ENCODE results near the gene TRAK2. TPM values are rescaled to one million over a fixed set of nuclear protein-coding genes. Genes with fewer than 3 reads are reported as not detected.
"Not testable (repeated sequence)": the region's sequence is repeated elsewhere in the genome, so short reads cannot be mapped to it uniquely, and the experiment has no call there.

Gene TRAK2, protein sequence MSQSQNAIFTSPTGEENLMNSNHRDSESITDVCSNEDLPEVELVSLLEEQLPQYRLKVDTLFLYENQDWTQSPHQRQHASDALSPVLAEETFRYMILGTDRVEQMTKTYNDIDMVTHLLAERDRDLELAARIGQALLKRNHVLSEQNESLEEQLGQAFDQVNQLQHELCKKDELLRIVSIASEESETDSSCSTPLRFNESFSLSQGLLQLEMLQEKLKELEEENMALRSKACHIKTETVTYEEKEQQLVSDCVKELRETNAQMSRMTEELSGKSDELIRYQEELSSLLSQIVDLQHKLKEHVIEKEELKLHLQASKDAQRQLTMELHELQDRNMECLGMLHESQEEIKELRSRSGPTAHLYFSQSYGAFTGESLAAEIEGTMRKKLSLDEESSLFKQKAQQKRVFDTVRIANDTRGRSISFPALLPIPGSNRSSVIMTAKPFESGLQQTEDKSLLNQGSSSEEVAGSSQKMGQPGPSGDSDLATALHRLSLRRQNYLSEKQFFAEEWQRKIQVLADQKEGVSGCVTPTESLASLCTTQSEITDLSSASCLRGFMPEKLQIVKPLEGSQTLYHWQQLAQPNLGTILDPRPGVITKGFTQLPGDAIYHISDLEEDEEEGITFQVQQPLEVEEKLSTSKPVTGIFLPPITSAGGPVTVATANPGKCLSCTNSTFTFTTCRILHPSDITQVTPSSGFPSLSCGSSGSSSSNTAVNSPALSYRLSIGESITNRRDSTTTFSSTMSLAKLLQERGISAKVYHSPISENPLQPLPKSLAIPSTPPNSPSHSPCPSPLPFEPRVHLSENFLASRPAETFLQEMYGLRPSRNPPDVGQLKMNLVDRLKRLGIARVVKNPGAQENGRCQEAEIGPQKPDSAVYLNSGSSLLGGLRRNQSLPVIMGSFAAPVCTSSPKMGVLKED
- total RNA-seq, result 10 to 100 TPM; 23.2 to 27.0 TPM

DNA sequence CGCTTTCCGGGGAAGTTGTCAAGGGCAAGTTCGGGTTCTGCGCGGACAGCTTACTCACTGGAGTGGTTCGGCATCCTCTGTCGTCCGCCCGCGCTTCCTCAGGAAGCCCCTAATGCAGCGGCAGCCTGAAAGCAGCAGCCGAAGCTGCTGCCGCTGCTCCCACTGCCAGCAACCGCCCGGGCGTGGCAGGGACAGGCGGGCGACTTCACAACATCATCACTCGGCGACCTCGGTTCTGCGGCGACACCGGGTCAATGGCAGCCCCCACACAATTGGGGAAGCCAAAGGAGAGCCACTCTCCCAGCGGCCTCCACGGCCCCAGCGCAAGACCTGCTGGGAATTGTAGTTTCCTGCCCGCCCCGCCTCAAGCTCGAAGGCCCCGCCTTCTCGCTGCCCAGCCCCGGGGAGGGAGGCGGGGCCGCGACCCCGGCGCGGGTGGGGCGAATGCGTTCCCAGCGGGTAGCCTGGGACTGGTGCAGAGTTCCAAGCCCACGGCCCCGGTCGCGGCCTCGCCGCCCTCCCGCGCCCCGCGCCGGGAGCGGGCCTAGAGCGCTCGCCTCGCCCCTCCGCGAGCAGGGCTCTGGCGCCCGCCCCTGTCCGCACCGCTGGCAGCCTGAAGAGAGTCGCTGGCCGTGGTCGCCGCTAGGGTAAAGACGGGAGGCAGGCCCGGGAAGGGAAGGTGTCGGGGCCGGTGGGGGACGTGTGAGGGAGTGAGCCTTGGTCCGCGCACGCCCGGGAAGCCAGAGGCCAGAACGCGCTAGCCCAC is at the start of gene TRAK2, which contains the start of gene STRADB:
Gene TRAK2 (minus strand): TSS at position 167 of the 766 bp plus-strand sequence. CDS start 30,951 bp downstream, outside the sequence.
Gene STRADB (plus strand): TSS at position 449 of the 766 bp plus-strand sequence. CDS start 3,101 bp downstream, outside the sequence.
- peaks cover 31% of the 10 kb centered on the region for H3K36me3 Mint-ChIP-seq (ENCODE audit: low read depth)
- no peaks in the 10 kb centered on the region for H3K27me3 Mint-ChIP-seq
- H3K9me3 Mint-ChIP-seq, result no peaks in the 10 kb centered on the region
- H3K4me3 Mint-ChIP-seq, result peak within 1 kb of the TSS; percentile 98
- H3K4me1 Mint-ChIP-seq, result peaks cover 23% of the 10 kb centered on the region
- peak within 1 kb of the TSS; percentile 95 for H3K27ac Mint-ChIP-seq
- peak; percentile 90 for ATAC-seq (replicated peaks)

DNA sequence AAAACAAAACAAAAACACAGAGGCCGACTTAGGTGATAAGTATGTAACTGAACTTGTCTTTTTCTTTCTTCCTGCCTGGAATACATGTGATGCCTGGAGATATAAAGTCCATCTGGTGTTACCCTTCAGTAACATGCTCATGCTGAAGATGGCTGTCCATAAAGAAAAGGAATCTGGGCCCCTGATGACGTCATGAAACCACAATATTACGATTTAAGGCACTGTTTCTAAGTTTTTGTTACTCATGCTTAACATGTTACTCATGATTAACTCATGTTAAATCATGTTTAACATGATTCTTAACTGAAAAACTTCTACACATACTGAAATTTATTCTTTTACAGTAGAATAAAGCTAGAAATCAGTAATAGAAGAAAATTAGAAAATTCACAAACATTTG is 49.3 kb upstream of the TRAK2 start:
- Mint-ChIP-seq H3K27me3 (peaks cover 4% of the 10 kb centered on the region), H3K27ac (no peak overlapping the region), H3K36me3 (ENCODE audit: low read depth) (no peaks in the 10 kb centered on the region), H3K4me1 (no peaks in the 10 kb centered on the region), H3K9me3 (peaks cover 8% of the 10 kb centered on the region), H3K4me3 (no peak overlapping the region)
- ATAC-seq (replicated peaks), result no peak

DNA sequence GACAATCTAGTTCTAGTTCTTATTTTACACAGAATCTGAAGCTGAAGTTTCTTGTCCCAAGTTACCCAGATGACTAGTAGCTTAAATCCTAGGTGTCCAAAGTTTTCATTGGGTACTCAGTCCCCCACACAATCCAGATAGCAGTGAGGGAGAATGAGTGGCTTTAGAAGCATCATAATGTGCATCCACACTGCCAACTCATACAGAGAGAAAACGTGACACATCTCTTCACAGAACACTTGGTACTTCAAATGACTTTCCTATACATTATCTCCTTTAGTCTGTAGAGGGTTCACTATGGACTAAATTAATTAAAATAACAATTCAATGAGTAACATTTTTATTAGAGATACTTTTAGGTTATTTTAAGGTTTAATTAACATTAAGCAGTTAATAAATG is 45.5 kb upstream of the TRAK2 start:
- peak; percentile 69 for ATAC-seq (replicated peaks)
- H3K27me3 Mint-ChIP-seq, result peaks cover 8% of the 10 kb centered on the region
- H3K27ac Mint-ChIP-seq, result no peak overlapping the region
- no peaks in the 10 kb centered on the region for H3K4me1 Mint-ChIP-seq
- H3K9me3 Mint-ChIP-seq, result no peaks in the 10 kb centered on the region
- H3K4me3 Mint-ChIP-seq, result no peak overlapping the region
- H3K36me3 Mint-ChIP-seq (ENCODE audit: low read depth), result no peaks in the 10 kb centered on the region

DNA sequence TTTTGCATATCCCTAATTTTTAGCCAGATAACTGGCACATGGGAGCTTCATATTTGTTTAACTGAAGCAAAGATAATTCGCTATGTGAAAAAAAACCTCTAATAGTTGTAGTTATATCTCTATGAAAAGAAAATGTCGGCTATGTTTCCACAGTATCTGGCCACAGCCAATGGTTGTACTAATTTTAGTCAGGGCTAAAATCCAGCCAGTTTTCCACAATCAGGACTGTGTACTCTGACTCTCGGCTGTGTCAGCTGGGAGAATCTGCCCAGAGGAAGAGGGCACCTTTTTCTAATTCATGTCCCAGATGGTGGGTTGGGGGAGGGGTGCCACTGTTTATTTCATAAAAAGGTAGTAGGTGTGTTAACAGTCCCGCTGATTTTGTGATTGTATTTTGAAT is 39.0 kb upstream of the TRAK2 start:
- Mint-ChIP-seq H3K4me1 (no peaks in the 10 kb centered on the region), H3K4me3 (no peak overlapping the region), H3K27me3 (peaks cover 3% of the 10 kb centered on the region), H3K36me3 (ENCODE audit: low read depth) (no peaks in the 10 kb centered on the region), H3K9me3 (no peaks in the 10 kb centered on the region), H3K27ac (no peak overlapping the region)
- ATAC-seq (replicated peaks), result no peak

DNA sequence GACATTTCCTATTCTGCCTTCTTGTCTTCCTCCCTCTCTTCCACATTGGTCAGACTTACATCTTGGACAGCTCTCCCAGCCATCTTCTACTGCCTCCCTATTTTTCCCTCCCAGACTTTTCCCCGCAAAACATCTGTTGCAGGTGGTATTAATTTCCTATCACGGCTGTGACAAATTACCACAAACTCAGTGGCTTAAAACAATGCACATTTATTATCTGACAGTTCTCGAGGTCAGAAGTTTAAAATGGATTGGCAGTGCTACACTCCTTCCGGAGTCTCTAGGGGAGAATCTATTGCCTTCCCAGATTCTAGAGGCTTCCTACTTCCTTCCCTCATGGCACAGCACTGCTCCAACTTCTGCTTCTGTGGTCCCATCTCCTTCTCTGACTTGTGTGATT is 33.5 kb upstream of the TRAK2 start:
- H3K9me3 Mint-ChIP-seq, result no peaks in the 10 kb centered on the region
- H3K36me3 Mint-ChIP-seq (ENCODE audit: low read depth), result no peaks in the 10 kb centered on the region
- no peaks in the 10 kb centered on the region for H3K4me1 Mint-ChIP-seq
- no peaks in the 10 kb centered on the region for H3K27me3 Mint-ChIP-seq
- no peak overlapping the region for H3K27ac Mint-ChIP-seq
- no peak overlapping the region for H3K4me3 Mint-ChIP-seq
- ATAC-seq (replicated peaks), result no peak

DNA sequence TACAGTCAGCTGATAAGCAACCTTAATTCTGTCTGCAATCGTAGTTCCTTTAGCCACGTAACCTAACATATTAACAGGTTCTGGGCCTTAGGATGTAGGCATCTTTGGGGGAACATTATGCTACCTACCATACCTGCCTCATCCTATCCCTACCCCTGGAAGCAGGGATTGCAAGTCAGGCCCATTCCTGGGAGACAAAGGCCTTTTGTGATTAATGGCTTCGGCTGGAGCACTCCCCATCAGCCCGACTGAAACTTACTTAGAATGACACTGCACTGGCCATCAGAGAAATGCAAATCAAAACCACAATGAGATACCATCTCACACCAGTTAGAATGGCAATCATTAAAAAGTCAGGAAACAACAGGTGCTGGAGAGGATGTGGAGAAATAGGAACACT is 32.5 kb upstream of the TRAK2 start:
- not testable (repeated sequence) for H3K27ac Mint-ChIP-seq; H3K9me3 Mint-ChIP-seq; H3K27me3 Mint-ChIP-seq; H3K4me1 Mint-ChIP-seq; H3K36me3 Mint-ChIP-seq (ENCODE audit: low read depth); H3K4me3 Mint-ChIP-seq; ATAC-seq (replicated peaks)

DNA sequence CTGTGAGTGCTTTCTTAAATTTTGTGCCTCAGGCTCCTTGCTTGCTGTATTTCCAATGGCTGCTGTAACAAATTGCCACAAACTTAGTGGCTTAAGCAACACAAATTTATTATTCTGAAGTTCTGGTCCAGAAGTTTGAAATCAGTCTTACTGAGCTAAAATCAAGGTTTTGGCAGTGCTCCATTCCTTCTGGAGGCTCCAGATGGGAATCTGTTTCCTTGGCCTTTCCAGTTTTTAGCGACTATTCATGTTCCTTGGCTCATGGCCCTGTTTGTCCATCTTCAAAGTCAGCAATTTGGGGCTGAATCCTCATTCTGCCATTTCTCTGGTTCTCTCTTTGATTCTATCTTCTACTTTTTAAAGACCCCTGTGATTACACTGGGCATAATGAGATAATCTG is 32.1 kb upstream of the TRAK2 start:
- no peak for ATAC-seq (replicated peaks)
- Mint-ChIP-seq H3K36me3 (ENCODE audit: low read depth) (peaks cover 9% of the 10 kb centered on the region), H3K9me3 (no peaks in the 10 kb centered on the region), H3K4me3 (no peak overlapping the region), H3K27me3 (no peaks in the 10 kb centered on the region), H3K4me1 (no peaks in the 10 kb centered on the region), H3K27ac (no peak overlapping the region)

DNA sequence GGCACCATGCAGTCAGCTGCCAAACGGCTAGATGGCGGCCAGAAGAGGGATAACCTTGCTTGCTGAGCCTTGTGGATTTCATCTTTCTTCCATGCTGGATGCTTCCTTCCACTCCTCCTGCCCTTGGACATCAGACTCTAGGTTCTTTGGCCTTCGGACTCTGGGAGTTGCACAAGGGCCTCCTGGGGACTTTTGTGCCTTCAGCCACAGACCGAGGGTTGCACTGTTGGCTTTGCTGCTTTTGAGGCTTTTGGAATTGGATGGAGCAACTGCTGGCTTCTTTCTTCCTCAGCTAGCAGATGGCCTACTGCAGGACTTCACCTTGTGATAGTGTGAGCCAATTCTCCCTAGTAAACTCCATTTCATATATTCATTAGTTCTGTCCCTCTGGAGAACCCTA is 31.3 kb upstream of the TRAK2 start:
- Mint-ChIP-seq H3K4me1 (no peaks in the 10 kb centered on the region), H3K27me3 (no peaks in the 10 kb centered on the region), H3K9me3 (no peaks in the 10 kb centered on the region), H3K4me3 (no peak overlapping the region), H3K36me3 (ENCODE audit: low read depth) (peaks cover 11% of the 10 kb centered on the region), H3K27ac (no peak overlapping the region)
- ATAC-seq (replicated peaks), result no peak

DNA sequence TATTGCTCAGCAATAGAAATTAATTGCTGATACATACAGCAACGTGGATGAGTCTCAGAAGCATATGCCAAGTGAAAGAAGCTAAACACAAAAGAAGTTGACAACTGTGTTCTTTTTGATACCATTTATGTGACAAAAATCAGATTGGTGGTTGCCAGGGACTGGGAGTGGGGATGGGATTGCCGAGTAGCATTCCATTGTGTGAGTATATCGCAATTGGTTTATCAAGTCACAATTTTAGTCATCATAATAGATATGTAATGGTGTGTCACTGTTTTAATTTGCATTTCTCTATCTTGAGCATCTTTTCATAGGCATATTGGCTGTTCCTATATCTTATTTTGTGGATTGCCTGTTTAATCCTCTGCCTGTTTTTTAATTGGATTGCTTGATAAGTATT is 21.2 kb upstream of the TRAK2 start:
- Mint-ChIP-seq H3K27me3 (no peaks in the 10 kb centered on the region), H3K9me3 (no peaks in the 10 kb centered on the region), H3K36me3 (ENCODE audit: low read depth) (peaks cover 66% of the 10 kb centered on the region), H3K4me3 (no peak overlapping the region), H3K4me1 (peaks cover 4% of the 10 kb centered on the region), H3K27ac (no peak overlapping the region)
- ATAC-seq (replicated peaks), result no peak

DNA sequence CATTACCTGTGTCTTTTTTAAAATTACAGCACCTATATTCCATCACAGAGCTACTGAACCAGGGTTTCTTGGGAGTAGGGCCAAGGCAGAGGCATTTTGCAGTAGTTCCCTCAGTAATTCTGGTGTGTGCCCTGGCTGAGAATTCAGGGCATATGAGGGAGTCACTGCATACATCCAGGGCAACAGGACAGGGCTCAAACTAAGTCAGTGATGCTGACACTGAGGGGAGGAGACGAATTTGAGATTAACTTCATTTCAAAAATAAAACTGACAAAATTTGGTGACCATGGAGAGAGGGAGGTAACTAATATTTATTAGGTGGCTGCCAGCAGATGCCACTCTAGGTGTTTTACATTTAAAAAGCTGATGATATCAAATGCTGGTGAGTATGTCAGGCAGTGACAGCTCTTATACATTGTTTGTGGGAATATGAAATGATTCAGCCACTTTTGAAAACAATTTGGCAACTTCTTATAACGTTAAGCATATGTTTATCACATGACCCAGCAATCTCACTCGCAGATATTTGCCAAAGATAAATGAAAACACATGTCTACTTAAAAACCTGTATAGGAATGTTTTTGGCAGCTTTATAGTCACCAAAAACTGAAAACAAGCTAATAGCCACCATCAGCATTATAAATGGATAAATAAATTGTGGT is 20.6 kb upstream of the TRAK2 start:
- H3K4me1 Mint-ChIP-seq, result peaks cover 4% of the 10 kb centered on the region
- peaks cover 66% of the 10 kb centered on the region for H3K36me3 Mint-ChIP-seq (ENCODE audit: low read depth)
- H3K4me3 Mint-ChIP-seq, result no peak overlapping the region
- no peaks in the 10 kb centered on the region for H3K27me3 Mint-ChIP-seq
- no peak for ATAC-seq (replicated peaks)
- H3K27ac Mint-ChIP-seq, result no peak overlapping the region
- H3K9me3 Mint-ChIP-seq, result no peaks in the 10 kb centered on the region

DNA sequence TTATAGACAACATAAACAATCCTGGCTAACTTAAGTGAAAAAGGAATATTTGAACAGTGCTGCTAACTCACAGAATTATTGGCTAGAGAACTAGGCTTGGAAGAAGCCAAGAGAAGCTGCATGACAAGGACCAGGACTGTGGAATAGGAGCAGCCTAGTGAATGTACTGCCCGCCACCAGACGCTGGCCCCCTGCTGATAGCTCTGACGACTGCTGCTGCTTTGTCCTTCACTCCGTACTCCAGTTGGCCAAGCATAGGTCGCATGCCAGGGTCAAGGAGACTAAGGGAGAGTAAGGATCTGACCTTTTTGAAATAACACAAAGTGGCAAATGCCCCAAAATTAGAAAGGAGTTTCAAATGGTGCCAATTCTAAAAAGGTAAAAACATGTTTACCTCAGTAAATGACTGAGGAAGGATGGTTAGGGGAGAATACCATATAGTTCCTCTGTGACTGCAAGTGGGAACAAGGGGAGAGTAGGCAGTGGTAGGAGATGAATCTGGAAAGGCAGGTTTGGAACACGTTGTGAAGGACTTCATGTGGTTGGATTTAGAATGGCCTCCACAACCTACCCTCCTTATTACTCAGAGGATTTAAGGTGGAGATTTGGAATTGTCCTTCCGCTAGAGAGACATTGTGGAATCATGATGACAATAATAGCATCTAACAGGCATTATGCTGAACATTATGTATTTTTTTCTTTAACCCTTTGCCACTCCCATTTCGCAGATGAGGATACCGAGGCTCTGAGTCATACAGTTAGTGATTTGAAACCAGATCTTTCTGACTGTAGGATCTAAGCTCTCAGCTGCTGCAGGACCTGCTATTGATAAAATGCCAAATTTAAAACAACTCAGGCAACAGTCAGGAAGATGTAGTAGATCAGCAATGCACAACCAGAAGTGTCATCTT is 19.8 kb upstream of the TRAK2 start:
- Mint-ChIP-seq H3K27ac (no peak overlapping the region), H3K27me3 (no peaks in the 10 kb centered on the region), H3K9me3 (no peaks in the 10 kb centered on the region), H3K36me3 (ENCODE audit: low read depth) (peaks cover 65% of the 10 kb centered on the region), H3K4me3 (no peak overlapping the region), H3K4me1 (peaks cover 4% of the 10 kb centered on the region)
- ATAC-seq (replicated peaks), result no peak

DNA sequence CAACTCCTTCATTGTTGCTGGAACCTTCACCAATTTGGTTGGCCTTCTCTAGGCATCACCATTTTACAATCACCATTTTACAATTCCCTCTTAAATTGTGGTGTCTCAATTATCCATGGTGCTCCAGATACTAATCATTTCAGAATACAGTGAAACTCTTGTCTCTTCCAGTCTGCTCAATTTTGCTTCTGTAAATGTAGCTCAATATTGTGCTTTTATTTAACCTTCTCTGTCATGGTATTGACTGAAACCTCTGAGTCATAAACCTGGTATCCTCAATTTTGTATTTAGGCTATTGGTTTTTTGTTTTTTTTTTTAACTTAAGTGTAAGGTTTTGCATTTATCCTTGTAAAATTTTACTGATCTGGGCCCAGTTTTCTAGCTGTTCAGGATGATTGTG is 16.4 kb upstream of the TRAK2 start:
- Mint-ChIP-seq H3K27ac (no peak overlapping the region), H3K4me3 (no peak overlapping the region), H3K9me3 (no peaks in the 10 kb centered on the region), H3K36me3 (ENCODE audit: low read depth) (peaks cover 48% of the 10 kb centered on the region), H3K4me1 (peaks cover 4% of the 10 kb centered on the region), H3K27me3 (no peaks in the 10 kb centered on the region)
- ATAC-seq (replicated peaks), result no peak

DNA sequence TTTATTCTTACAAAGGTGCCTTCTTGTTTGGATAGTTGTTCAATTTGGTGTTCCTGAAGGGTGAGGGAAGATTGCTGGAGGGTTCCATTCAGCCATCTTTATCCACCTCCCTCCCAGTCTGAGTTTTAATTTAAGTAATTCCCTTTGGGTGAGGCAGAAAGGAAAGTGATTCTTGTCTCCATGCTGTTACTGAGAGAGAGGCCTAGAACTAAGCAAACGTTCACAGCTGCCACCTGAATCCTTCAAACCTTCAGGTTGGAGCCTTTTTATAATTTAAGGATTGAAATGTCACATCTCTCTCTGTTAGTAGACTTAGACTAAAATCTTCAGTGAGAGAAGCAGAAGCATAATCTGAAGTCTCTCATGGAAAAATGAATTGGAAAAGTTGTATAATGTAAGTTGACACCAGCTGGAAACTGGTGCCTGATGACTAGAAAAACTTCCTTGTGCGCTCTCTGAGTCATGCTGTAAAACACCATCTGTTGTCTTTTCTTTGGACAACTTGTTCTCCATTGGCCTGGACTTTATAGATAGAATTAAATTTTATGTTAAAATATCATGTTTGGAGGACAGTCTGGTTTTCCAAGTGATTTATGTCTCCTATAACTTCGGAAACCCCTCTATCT is 14.9 kb upstream of the TRAK2 start:
- H3K4me1 Mint-ChIP-seq, result peaks cover 4% of the 10 kb centered on the region
- no peak overlapping the region for H3K4me3 Mint-ChIP-seq
- H3K9me3 Mint-ChIP-seq, result no peaks in the 10 kb centered on the region
- H3K36me3 Mint-ChIP-seq (ENCODE audit: low read depth), result peaks cover 52% of the 10 kb centered on the region
- no peak for ATAC-seq (replicated peaks)
- no peaks in the 10 kb centered on the region for H3K27me3 Mint-ChIP-seq
- H3K27ac Mint-ChIP-seq, result no peak overlapping the region
